Endothelial cell of umbilical vein (primary cell): ENCODE results near the gene METTL16. TPM values are rescaled to one million over a fixed set of nuclear protein-coding genes. Genes with fewer than 3 reads are reported as not detected.
A peak's percentile ranks its signal among the peaks of the same experiment; 100 is the strongest.

Experiments
- BruUV-seq: library from RNA; stranded (reverse); fragments of 400-500 nt; replicated peaks from 2 replicates; lab custom pipeline; 2021; lab: Mats Ljungman, UMichigan
- CTCF ChIA-PET: fragments of 300-600, 350-600 bp; sonication (Branson Sonifier 250); formaldehyde crosslinking; loops from one replicate; lab custom pipeline; 2021; ENCODE audit warnings: antibody characterized with exemption, inconsistent platforms; lab: Charles Lee
- POLR2A ChIA-PET: fragments of 300-600, 350-600 bp; sonication (Branson Sonifier 250); formaldehyde crosslinking; loops from one replicate; lab custom pipeline; 2021; ENCODE audit warnings: antibody characterized with exemption, inconsistent platforms; lab: Charles Lee
- DNase-seq: peaks from one replicate; pipeline ENCODE4 v3.0.0-alpha.2; 2011; ENCODE audit warnings: low read depth, low spot score
- FAIRE-seq: peaks from 2 replicates; lab custom pipeline; 2011; peaks lifted over from hg19 to GRCh38; lab: Jason Lieb, UNC
- H2AFZ ChIP-seq: 2 replicates; pipeline ENCODE4 v1.6.0; 2012; ENCODE audit warnings: low read depth, low read length, control low read depth, inconsistent platforms
- H3K27ac ChIP-seq: 2 replicates; pipeline ENCODE4 v1.5.1; 2011; ENCODE audit warnings: low read depth, mild to moderate bottlenecking, control low read depth, low read length, moderate library complexity; ENCODE audit not compliant: insufficient read depth
- H3K27me3 ChIP-seq, 2 experiments: 2 replicates each; pipeline versions ENCODE4 v1.6.0 to v1.6.1; 2011; ENCODE audit warnings: low read length in 2 of 2, mixed read lengths in 1 of 2; ENCODE audit not compliant: control insufficient read depth in 2 of 2, insufficient read depth in 2 of 2
- H3K36me3 ChIP-seq, 2 experiments: 2 replicates in 1 of 2; 3 replicates in 1 of 2; pipeline ENCODE4 v1.5.1; 2011; ENCODE audit warnings: low read length in 2 of 2, mild to moderate bottlenecking in 1 of 2, moderate library complexity in 1 of 2; ENCODE audit not compliant: control insufficient read depth in 2 of 2, insufficient read depth in 2 of 2; ENCODE audit errors: extremely low read depth in 1 of 2
- H3K4me1 ChIP-seq: 3 replicates; pipeline ENCODE4 v1.5.1; 2011; ENCODE audit warnings: mild to moderate bottlenecking, low read length; ENCODE audit not compliant: control insufficient read depth, insufficient read depth; ENCODE audit errors: extremely low read depth
- H3K4me2 ChIP-seq: 2 replicates; pipeline ENCODE4 v1.6.1; 2011; ENCODE audit warnings: low read length, control low read depth, mixed read lengths; ENCODE audit not compliant: insufficient read depth
- H3K4me3 ChIP-seq, 3 experiments: fragments of 200-600 bp in 1 of 3; sonication (generic), shearing (Covaris generic) in 1 of 3; replicated peaks in 1 of 3; 2 replicates each; pipeline ENCODE4 v1.5.1; 2011 to 2016; ENCODE audit warnings: control low read depth in 3 of 3, low read length in 3 of 3, mild to moderate bottlenecking in 2 of 3, inconsistent platforms in 1 of 3, low read depth in 1 of 3, moderate library complexity in 1 of 3; ENCODE audit not compliant: insufficient read depth in 1 of 3
- H3K79me2 ChIP-seq: 2 replicates; pipeline ENCODE4 v1.6.0; 2012; ENCODE audit warnings: low read length, inconsistent platforms; ENCODE audit not compliant: control insufficient read depth, insufficient read depth
- H3K9ac ChIP-seq: replicated peaks from 2 replicates; pipeline ENCODE3; 2011; ENCODE audit warnings: low read length, control low read depth; ENCODE audit not compliant: insufficient read depth; ENCODE audit errors: extremely low read depth
- H3K9me1 ChIP-seq: replicated peaks from 3 replicates; pipeline ENCODE4 v1.6.0; 2011; ENCODE audit warnings: mild to moderate bottlenecking, low read length; ENCODE audit not compliant: control insufficient read depth, insufficient read depth; ENCODE audit errors: extremely low read depth
- H3K9me3 ChIP-seq: replicated peaks from 2 replicates; pipeline ENCODE4 v1.5.1; 2012; ENCODE audit warnings: low read length, inconsistent platforms; ENCODE audit not compliant: control insufficient read depth, insufficient read depth
- H4K20me1 ChIP-seq: replicated peaks from 2 replicates; pipeline ENCODE3; 2011; ENCODE audit warnings: mild to moderate bottlenecking, low read length; ENCODE audit not compliant: control insufficient read depth, insufficient read depth; ENCODE audit errors: extremely low read depth
- EZH2 ChIP-seq: IDR thresholded peaks from 2 replicates; pipeline ENCODE4 v1.6.1; 2012; ENCODE audit warnings: borderline replicate concordance, low read depth, mild to moderate bottlenecking, moderate library complexity, low read length, inconsistent platforms; ENCODE audit not compliant: severe bottlenecking
- FOS ChIP-seq: IDR thresholded peaks from 2 replicates; pipeline ENCODE4 v1.6.1; 2011; ENCODE audit warnings: mild to moderate bottlenecking, low read length, moderate library complexity, borderline replicate concordance; ENCODE audit not compliant: insufficient read depth
- GATA2 ChIP-seq: IDR thresholded peaks from 2 replicates; pipeline ENCODE4 v1.7.0; 2011; ENCODE audit warnings: low read depth, mild to moderate bottlenecking, moderate library complexity, mixed read lengths, low read length; ENCODE audit not compliant: insufficient read length, insufficient read depth
- JUN ChIP-seq: IDR thresholded peaks from 2 replicates; pipeline ENCODE4 v1.6.1; 2011; ENCODE audit warnings: borderline replicate concordance, low read depth; ENCODE audit not compliant: insufficient read length, insufficient read depth
- MYC ChIP-seq: IDR thresholded peaks from one replicate; pipeline ENCODE4 v1.6.1; 2011; ENCODE audit warnings: mild to moderate bottlenecking, low read depth, low read length
- POLR2A ChIP-seq: IDR thresholded peaks from 2 replicates; pipeline ENCODE4 v1.6.1; 2012; ENCODE audit warnings: low read depth, mild to moderate bottlenecking, control low read depth, low read length
- POLR2AphosphoS5 ChIP-seq: IDR thresholded peaks from 2 replicates; pipeline ENCODE4 v1.6.1; 2012; ENCODE audit warnings: low read depth, mild to moderate bottlenecking, control low read depth, low read length, moderate library complexity; ENCODE audit not compliant: insufficient read depth
- dilution Hi-C: fragments of 300-500 bp; cut with MboI; formaldehyde crosslinking; loops from one replicate; pipeline ENCODE4 v1.15.0; 2019; ENCODE audit warnings: low sequenced_read_pairs; ENCODE audit not compliant: extremely low pct_ligation_motif_present
- intact Hi-C: fragments of 100-400 bp; cut with micrococcal nuclease; formaldehyde crosslinking; loops from one replicate; pipeline ENCODE4 v1.10.0; 2022
- polyA plus RNA-seq, 4 experiments: library from polyadenylated mRNA; depleted of rRNA in 3 of 4; stranded (reverse) in 3 of 4; unstranded in 1 of 4; fragments of >200 nt; gene quantifications; 2 replicates each; pipeline versions ENCODE4 v1.2.1 to v1.2.3, GENCODE V29; 2011 to 2012; ENCODE audit warnings: missing spikeins in 1 of 4
- total RNA-seq: library from RNA; stranded (reverse); gene quantifications from 2 replicates; pipeline ENCODE4 v1.2.3, GENCODE V29; 2021
- TF ChIP-seq, protein P1 (sequence below), 2 donors: IDR thresholded peaks; 1 replicate in 1 of 2; 2 replicates in 1 of 2; pipeline ENCODE4 v1.5.1; 2011; ENCODE audit warnings: low read length in 2 of 2, mild to moderate bottlenecking in 2 of 2, moderate library complexity in 2 of 2, control low read depth in 1 of 2, inconsistent platforms in 1 of 2, low read depth in 1 of 2; ENCODE audit not compliant: insufficient read depth in 1 of 2; ENCODE audit errors: extremely low read depth in 1 of 2
- TF ChIP-seq, protein P2 (sequence below): IDR thresholded peaks from 2 replicates; pipeline ENCODE4 v1.6.1; 2011; ENCODE audit not compliant: insufficient read depth, insufficient read length

The METTL16 gene
- total and polyA plus RNA-seq, 2 donors (not counting 3 experiments of a cell fraction or from before 2014, with no cell fraction given), result 11.0 to 24.7 TPM

- FAIRE-seq, result peak; percentile 18
- H3K27ac ChIP-seq, result no peak overlapping the region
- no peak overlapping the region for H2AFZ ChIP-seq
- ChIA-PET CTCF (interaction anchor here (1.1 to 4.8 kb wide), 2 partner anchors 8 to 26 kb away, joined by 3 to 58 read pairs; no protein-coding TSS in a partner anchor), POLR2A (no interaction called here)
- H3K9me1 ChIP-seq, result no peaks in the 10 kb centered on the region
- DNase-seq, result no peak
- BruUV-seq, result no TSS peak
- H3K4me2 ChIP-seq, result no peak overlapping the region
- TF ChIP-seq POLR2AphosphoS5, result no peak
- no peak for TF ChIP-seq POLR2A
- TF ChIP-seq, protein P1, sequence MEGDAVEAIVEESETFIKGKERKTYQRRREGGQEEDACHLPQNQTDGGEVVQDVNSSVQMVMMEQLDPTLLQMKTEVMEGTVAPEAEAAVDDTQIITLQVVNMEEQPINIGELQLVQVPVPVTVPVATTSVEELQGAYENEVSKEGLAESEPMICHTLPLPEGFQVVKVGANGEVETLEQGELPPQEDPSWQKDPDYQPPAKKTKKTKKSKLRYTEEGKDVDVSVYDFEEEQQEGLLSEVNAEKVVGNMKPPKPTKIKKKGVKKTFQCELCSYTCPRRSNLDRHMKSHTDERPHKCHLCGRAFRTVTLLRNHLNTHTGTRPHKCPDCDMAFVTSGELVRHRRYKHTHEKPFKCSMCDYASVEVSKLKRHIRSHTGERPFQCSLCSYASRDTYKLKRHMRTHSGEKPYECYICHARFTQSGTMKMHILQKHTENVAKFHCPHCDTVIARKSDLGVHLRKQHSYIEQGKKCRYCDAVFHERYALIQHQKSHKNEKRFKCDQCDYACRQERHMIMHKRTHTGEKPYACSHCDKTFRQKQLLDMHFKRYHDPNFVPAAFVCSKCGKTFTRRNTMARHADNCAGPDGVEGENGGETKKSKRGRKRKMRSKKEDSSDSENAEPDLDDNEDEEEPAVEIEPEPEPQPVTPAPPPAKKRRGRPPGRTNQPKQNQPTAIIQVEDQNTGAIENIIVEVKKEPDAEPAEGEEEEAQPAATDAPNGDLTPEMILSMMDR (IDR thresholded peaks at IDR 0.05; ENCODE audit: extremely low read depth in 1 of 2, insufficient read depth in 1 of 2, low read depth in 1 of 2, low read length in 2 of 2), result no peak
- no peak for TF ChIP-seq FOS
- no peak for TF ChIP-seq JUN
- TF ChIP-seq, protein P2, sequence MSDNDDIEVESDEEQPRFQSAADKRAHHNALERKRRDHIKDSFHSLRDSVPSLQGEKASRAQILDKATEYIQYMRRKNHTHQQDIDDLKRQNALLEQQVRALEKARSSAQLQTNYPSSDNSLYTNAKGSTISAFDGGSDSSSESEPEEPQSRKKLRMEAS, result no peak
- TF ChIP-seq MYC, result no peak
- no peak for TF ChIP-seq GATA2
- TF ChIP-seq EZH2, result no peak
- no peak overlapping the region for H3K9ac ChIP-seq
- no peaks in the 10 kb centered on the region for H4K20me1 ChIP-seq
- no peak overlapping the region for H3K4me3 ChIP-seq
- dilution Hi-C loops, result no loop called here
- peaks cover 4% of the 10 kb centered on the region for H3K79me2 ChIP-seq
- H3K36me3 ChIP-seq, result peaks cover 0 to 8% of the 10 kb centered on the region in 2 experiments
- intact Hi-C loops, result loop anchor here (5.0 kb wide), 1 partner anchor 673 kb away; no protein-coding TSS in a partner anchor
- H3K9me3 ChIP-seq, result no peaks in the 10 kb centered on the region
- H3K4me1 ChIP-seq, result peaks cover 13% of the 10 kb centered on the region
- H3K27me3 ChIP-seq, result no peaks in the 10 kb centered on the region
Measured at GRCh38 chr17:2390199-2390836, 121.4 kb downstream of the METTL16 start.
